ENCODE data around the gene TMED7. TPM values are rescaled to one million over a fixed set of nuclear protein-coding genes. Genes with fewer than 3 reads are reported as not detected.

Gene TMED7
- total RNA-seq, 1 donor from 2014 or later, result 48.4 TPM

DNA sequence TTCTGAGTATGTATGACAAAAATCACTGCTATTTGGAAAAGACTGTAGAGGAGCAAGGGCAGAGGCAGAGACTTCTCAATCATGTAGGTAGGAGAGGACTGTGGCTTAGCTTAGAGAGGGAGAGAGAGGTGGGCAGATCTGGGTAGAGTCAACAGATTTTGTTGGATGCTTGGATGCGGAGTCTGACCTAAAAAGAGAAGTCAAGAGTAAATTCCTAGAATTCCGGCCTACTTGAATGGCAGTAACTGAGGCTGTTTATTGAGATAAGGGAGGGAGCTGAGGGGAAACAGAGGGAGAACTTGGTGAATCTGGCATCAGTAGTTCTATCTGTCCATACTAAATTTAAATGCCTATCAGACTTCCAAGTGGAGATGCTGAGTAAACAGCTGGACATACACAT is 25.9 kb downstream of the TMED7 start:
- intact Hi-C loops (cut with DNase I), result no loop called here
- Histone ChIP-seq H3K4me3 (no peak overlapping the region), H3K27me3 (no peaks in the 10 kb centered on the region), H3K4me1 (peaks cover 44% of the 10 kb centered on the region), H3K27ac (peak overlapping the region; percentile 9), H3K36me3 (no peaks in the 10 kb centered on the region), H3K9me3 (no peaks in the 10 kb centered on the region)
- TF ChIP-seq POLR2A (IDR thresholded peaks at IDR 0.05) (no peak), POLR2AphosphoS5 (IDR thresholded peaks at IDR 0.05; ENCODE audit: insufficient read depth in 1 of 2, low read depth in 1 of 2) (no peak)
- TF ChIP-seq, protein P1, sequence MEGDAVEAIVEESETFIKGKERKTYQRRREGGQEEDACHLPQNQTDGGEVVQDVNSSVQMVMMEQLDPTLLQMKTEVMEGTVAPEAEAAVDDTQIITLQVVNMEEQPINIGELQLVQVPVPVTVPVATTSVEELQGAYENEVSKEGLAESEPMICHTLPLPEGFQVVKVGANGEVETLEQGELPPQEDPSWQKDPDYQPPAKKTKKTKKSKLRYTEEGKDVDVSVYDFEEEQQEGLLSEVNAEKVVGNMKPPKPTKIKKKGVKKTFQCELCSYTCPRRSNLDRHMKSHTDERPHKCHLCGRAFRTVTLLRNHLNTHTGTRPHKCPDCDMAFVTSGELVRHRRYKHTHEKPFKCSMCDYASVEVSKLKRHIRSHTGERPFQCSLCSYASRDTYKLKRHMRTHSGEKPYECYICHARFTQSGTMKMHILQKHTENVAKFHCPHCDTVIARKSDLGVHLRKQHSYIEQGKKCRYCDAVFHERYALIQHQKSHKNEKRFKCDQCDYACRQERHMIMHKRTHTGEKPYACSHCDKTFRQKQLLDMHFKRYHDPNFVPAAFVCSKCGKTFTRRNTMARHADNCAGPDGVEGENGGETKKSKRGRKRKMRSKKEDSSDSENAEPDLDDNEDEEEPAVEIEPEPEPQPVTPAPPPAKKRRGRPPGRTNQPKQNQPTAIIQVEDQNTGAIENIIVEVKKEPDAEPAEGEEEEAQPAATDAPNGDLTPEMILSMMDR (IDR thresholded peaks at IDR 0.05), result no peak
- DNase-seq (ENCODE audit: extremely low spot score in 2 of 2), result no peak

DNA sequence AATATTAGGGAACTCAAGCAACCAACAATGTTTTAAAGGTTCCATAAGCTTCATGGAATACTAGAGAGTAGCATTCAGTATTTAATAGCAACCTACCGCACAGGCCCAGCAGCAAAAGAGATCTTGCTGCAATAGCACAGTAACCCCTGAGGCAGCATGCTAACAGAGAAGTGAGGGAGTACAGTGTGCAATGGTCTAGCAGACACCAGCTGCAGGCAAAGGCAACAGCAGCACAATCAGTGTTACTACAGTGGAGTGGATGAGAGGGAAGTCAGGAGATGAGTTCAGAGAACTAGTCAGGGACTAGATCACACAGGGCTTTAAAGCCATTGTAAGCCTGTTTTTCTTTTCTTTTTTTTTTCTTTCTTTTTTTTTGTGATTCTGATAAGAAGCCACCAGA is 26.3 kb downstream of the TMED7 start:
- no peaks in the 10 kb centered on the region for H3K9me3 ChIP-seq
- peaks cover 44% of the 10 kb centered on the region for H3K4me1 ChIP-seq
- H3K4me3 ChIP-seq, result no peak overlapping the region
- no peak for DNase-seq (ENCODE audit: extremely low spot score in 2 of 2)
- intact Hi-C loops (cut with DNase I), result no loop called here
- TF ChIP-seq POLR2AphosphoS5 (IDR thresholded peaks at IDR 0.05; ENCODE audit: insufficient read depth in 1 of 2, low read depth in 1 of 2) (no peak), POLR2A (IDR thresholded peaks at IDR 0.05) (no peak)
- TF ChIP-seq, protein P1 (IDR thresholded peaks at IDR 0.05), result no peak
- H3K27me3 ChIP-seq, result no peaks in the 10 kb centered on the region
- peak overlapping the region; percentile 9 for H3K27ac ChIP-seq
- H3K36me3 ChIP-seq, result no peaks in the 10 kb centered on the region

DNA sequence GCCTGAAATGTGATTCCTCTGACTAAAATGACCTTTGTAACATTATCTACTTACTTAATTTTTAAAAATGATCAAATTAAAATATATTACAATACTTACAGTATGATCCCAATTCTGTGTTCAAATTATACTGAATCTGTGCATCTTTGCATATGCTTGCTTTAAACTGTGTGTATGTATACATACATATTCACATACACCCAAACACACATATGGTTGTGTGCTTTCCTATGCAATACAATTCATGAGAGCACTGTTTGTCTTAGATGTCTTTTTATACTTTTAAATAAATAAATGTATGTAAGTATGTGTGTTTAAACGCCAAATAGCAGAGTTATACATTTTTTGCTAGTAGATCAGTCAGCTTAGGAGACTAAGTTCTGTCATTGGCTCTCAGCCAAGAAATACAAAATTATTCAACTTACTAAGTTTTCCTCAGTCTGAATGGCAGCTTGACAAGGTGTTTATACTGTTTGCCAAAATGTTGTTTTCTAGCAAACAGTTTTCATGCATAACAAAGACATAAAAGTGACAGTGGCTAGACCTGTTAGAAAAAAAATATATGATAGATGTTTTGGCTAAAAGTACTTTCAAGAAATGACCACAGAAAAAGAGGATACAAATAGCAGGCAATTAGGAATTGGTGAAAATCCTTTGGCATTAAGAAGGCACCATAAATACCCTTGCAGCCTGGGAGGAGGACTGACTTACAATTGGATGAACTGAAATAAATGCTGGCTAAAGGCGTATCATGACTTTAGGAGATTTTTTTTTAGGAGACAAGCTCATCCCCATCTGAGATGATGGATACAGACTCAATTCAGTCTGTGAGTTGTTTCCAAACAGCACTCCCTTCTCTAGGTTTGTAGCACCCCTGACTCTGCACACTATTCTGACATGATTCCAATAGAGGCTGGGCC is 31.4 kb downstream of the TMED7 start:
- intact Hi-C loops (cut with DNase I), result no loop called here
- TF ChIP-seq POLR2AphosphoS5 (IDR thresholded peaks at IDR 0.05; ENCODE audit: insufficient read depth in 1 of 2, low read depth in 1 of 2), result no peak
- TF ChIP-seq, protein P1 (IDR thresholded peaks at IDR 0.05), result no peak
- TF ChIP-seq POLR2A (IDR thresholded peaks at IDR 0.05), result no peak
- no peaks in the 10 kb centered on the region for H3K9me3 ChIP-seq
- H3K4me1 ChIP-seq, result peaks cover 10% of the 10 kb centered on the region
- DNase-seq (ENCODE audit: extremely low spot score in 2 of 2), result no peak
- no peak overlapping the region for H3K4me3 ChIP-seq
- H3K36me3 ChIP-seq, result no peaks in the 10 kb centered on the region
- no peak overlapping the region for H3K27ac ChIP-seq
- no peaks in the 10 kb centered on the region for H3K27me3 ChIP-seq

DNA sequence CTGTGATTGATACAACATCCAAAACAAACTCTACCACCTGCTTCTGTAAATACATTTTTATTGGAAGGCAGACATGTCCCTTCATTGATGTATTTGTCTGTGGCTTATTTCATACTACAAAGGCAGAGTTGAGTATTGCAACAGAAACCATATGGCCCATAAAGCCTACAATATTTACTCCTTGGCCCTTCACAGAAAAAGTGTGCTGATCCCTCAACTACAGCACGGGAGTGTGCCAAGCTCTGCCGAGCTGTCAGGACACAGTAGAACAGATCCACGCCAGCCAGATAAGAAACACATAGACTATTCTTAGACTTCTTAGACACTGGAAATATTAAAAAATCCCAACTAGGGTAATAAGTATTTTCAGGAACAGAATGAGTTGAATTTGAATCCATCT is 36.8 kb downstream of the TMED7 start:
- Histone ChIP-seq H3K27ac (no peak overlapping the region), H3K4me3 (no peak overlapping the region), H3K4me1 (no peaks in the 10 kb centered on the region), H3K36me3 (no peaks in the 10 kb centered on the region), H3K27me3 (no peaks in the 10 kb centered on the region), H3K9me3 (no peaks in the 10 kb centered on the region)
- TF ChIP-seq, protein P1 (IDR thresholded peaks at IDR 0.05), result no peak
- TF ChIP-seq POLR2A (IDR thresholded peaks at IDR 0.05), result no peak
- TF ChIP-seq POLR2AphosphoS5 (IDR thresholded peaks at IDR 0.05; ENCODE audit: insufficient read depth in 1 of 2, low read depth in 1 of 2), result no peak
- no peak for DNase-seq (ENCODE audit: extremely low spot score in 2 of 2)
- intact Hi-C loops (cut with DNase I), result loop anchor here (5.0 kb wide), 1 partner anchor 277 kb away; no protein-coding TSS in a partner anchor

DNA sequence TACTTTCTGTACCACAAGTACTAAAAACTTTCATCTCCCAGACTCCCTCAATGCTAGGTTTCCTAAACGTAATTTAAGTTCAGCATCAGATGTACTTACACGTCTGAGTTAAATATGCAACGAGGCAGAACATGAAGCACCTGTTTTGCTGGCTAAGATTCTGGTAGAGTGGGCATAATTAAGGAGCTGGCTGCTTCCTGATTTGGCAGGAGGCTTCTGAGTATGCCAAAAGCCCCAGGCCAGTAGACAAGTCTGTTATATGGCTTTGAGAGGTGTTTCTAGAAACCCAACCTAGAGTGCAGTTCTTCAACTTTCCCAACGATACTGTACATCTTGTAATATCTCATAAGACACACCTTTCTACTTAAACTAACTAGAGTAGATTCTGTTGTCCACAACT is 37.2 kb downstream of the TMED7 start:
- DNase-seq (ENCODE audit: extremely low spot score in 2 of 2), result no peak
- no peak for TF ChIP-seq POLR2AphosphoS5 (IDR thresholded peaks at IDR 0.05; ENCODE audit: insufficient read depth in 1 of 2, low read depth in 1 of 2)
- no peak for TF ChIP-seq POLR2A (IDR thresholded peaks at IDR 0.05)
- TF ChIP-seq, protein P1 (IDR thresholded peaks at IDR 0.05), result no peak
- H3K9me3 ChIP-seq, result no peaks in the 10 kb centered on the region
- no peak overlapping the region for H3K4me3 ChIP-seq
- H3K27me3 ChIP-seq, result no peaks in the 10 kb centered on the region
- H3K27ac ChIP-seq, result no peak overlapping the region
- no peaks in the 10 kb centered on the region for H3K4me1 ChIP-seq
- intact Hi-C loops (cut with DNase I), result loop anchor here (5.0 kb wide), 1 partner anchor 276 kb away; no protein-coding TSS in a partner anchor
- H3K36me3 ChIP-seq, result no peaks in the 10 kb centered on the region

Data from vagina (tissue), 2 donors.